PFSK-1 (cell line): ENCODE data around the gene EMX1.

Experiments used
- POLR2AphosphoS5 ChIP-seq: IDR thresholded peaks from 2 replicates; pipeline ENCODE4 v1.6.1; 2012; ENCODE audit warnings: low read depth, mild to moderate bottlenecking, control low read depth, low read length, moderate library complexity
- REST ChIP-seq, 2 experiments: IDR thresholded peaks; 2 replicates each; pipeline versions ENCODE4 v1.6.1 to v1.8.0; 2011 to 2012; ENCODE audit warnings: low read depth in 2 of 2, low read length in 2 of 2, control low read depth in 1 of 2, inconsistent platforms in 1 of 2, mild to moderate bottlenecking in 1 of 2, moderate library complexity in 1 of 2; ENCODE audit not compliant: insufficient read depth in 1 of 2

DNA sequence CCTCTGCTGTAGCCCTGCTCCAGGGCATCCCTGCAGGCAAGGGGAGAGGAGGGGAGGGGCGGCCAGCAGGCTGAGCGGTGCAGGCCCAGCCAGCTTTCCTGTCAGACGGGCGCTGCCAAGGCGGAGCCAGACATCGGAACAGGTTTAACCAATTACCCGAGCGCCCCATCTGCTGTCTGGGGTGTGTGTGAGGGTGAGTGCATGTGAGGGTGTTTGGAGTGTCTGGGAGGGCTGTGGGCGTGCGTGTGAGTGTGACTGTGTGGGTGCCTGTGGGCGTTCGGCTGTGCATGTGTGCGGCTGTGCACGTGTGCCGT, 20.0 kb downstream of the EMX1 start:
- TF ChIP-seq POLR2AphosphoS5 = no peak
- no peak for TF ChIP-seq REST (IDR thresholded peaks at IDR 0.05; ENCODE audit: insufficient read depth in 1 of 2, low read depth in 2 of 2, low read length in 2 of 2)
